ENCODE measurements around the gene ARHGAP12.

ARHGAP12 gene

DNA sequence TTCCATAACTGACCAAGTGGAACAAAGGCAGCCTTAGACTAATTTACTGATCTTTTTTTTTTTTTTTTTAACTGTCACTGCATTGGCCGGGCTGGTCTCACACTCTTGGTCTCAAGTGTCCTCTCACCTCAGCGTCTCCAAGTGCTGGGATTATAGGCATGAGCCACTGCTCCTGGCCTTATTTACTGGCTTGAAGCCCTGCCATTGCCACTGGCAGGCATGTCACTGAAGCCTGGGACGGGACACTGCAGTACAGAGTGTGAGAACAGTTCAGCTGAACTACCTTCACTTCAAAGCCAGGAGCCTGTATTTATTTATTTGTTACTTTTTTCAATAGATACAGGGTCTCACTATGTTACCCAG, 15.4 kb upstream of the ARHGAP12 start:
- ChIA-PET POLR2A (no interaction called here), CTCF (no interaction called here)
- Histone ChIP-seq H3K27ac (ENCODE audit: extremely low read depth, low read depth, low read length) (no peak overlapping the region), H3K36me3 (ENCODE audit: control insufficient read depth in 2 of 2, insufficient read depth in 1 of 2, low read length in 2 of 2) (no peaks in the 10 kb centered on the region), H3K4me1 (ENCODE audit: control insufficient read depth, insufficient read depth, low read length) (peaks cover 6% of the 10 kb centered on the region; the same call in 1 of the 2 replicates), H3K4me3 (ENCODE audit: low read depth, low read length) (no peak overlapping the region), H3K9me3 (ENCODE audit: control insufficient read depth, insufficient read depth, low read depth, low read length) (no peaks in the 10 kb centered on the region)
- TF ChIP-seq ZNF585B (tag by site-specific recombination; IDR thresholded peaks at IDR 0.05) (no peak), ZNF785 (tag by site-specific recombination; IDR thresholded peaks at IDR 0.05) (no peak), ZNF311 (tag by site-specific recombination; IDR thresholded peaks at IDR 0.05; ENCODE audit: borderline replicate concordance) (no peak), HOXC10 (CRISPR knock-in tag; IDR thresholded peaks at IDR 0.05) (no peak), ZNF571 (tag by site-specific recombination; IDR thresholded peaks at IDR 0.05) (no peak), IKZF3 (tag by site-specific recombination; IDR thresholded peaks at IDR 0.05) (no peak)
- TF ChIP-seq, protein P1, sequence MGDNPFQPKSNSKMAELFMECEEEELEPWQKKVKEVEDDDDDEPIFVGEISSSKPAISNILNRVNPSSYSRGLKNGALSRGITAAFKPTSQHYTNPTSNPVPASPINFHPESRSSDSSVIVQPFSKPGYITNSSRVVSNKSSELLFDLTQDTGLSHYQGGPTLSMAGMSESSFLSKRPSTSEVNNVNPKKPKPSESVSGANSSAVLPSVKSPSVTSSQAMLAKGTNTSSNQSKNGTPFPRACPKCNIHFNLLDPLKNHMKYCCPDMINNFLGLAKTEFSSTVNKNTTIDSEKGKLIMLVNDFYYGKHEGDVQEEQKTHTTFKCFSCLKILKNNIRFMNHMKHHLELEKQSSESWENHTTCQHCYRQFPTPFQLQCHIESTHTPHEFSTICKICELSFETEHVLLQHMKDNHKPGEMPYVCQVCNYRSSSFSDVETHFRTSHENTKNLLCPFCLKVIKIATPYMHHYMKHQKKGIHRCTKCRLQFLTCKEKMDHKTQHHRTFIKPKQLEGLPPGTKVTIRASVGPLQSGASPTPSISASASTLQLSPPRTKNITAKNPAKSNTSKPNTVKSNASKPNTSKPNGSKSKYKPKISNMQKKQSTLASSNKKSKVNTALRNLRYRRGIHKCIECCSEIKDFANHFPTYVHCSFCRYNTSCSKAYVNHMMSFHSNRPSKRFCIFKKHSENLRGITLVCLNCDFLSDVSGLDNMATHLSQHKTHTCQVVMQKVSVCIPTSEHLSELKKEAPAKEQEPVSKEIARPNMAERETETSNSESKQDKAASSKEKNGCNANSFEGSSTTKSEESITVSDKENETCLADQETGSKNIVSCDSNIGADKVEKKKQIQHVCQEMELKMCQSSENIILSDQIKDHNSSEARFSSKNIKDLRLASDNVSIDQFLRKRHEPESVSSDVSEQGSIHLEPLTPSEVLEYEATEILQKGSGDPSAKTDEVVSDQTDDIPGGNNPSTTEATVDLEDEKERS (tag by site-specific recombination; IDR thresholded peaks at IDR 0.05): no peak

DNA sequence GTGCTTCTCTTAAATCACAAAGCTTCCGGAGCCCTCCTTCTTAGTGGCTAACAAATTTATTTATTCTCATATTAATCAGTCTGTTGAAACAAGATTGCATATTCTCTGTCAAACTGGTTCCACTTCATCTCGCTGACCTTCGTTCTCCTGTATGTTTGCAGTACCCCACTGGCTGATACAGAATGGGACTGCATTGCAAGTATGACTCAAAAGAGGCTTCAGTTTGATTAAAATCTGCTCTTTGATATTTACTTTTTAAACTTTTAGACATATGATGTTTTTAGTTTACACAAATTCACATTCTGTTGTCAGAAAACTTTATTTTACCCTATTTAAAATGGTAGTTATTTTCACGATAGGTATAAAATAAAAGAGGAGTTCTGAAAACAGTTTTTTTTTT, 14.3 kb upstream of the ARHGAP12 start:
- TF ChIP-seq ZFHX2 (tag by site-specific recombination; conservative IDR thresholded peaks at IDR 0.05): no peak
- no peak for TF ChIP-seq ZNF555 (tag by site-specific recombination; conservative IDR thresholded peaks at IDR 0.05)
- no peak for TF ChIP-seq ZNF302 (tag by site-specific recombination; IDR thresholded peaks at IDR 0.05; ENCODE audit: low read depth)
- TF ChIP-seq ZNF121 (tag by site-specific recombination; IDR thresholded peaks at IDR 0.05): no peak
- no peak for TF ChIP-seq SP2 (tag by site-specific recombination; IDR thresholded peaks at IDR 0.05)
- TF ChIP-seq, protein P2, sequence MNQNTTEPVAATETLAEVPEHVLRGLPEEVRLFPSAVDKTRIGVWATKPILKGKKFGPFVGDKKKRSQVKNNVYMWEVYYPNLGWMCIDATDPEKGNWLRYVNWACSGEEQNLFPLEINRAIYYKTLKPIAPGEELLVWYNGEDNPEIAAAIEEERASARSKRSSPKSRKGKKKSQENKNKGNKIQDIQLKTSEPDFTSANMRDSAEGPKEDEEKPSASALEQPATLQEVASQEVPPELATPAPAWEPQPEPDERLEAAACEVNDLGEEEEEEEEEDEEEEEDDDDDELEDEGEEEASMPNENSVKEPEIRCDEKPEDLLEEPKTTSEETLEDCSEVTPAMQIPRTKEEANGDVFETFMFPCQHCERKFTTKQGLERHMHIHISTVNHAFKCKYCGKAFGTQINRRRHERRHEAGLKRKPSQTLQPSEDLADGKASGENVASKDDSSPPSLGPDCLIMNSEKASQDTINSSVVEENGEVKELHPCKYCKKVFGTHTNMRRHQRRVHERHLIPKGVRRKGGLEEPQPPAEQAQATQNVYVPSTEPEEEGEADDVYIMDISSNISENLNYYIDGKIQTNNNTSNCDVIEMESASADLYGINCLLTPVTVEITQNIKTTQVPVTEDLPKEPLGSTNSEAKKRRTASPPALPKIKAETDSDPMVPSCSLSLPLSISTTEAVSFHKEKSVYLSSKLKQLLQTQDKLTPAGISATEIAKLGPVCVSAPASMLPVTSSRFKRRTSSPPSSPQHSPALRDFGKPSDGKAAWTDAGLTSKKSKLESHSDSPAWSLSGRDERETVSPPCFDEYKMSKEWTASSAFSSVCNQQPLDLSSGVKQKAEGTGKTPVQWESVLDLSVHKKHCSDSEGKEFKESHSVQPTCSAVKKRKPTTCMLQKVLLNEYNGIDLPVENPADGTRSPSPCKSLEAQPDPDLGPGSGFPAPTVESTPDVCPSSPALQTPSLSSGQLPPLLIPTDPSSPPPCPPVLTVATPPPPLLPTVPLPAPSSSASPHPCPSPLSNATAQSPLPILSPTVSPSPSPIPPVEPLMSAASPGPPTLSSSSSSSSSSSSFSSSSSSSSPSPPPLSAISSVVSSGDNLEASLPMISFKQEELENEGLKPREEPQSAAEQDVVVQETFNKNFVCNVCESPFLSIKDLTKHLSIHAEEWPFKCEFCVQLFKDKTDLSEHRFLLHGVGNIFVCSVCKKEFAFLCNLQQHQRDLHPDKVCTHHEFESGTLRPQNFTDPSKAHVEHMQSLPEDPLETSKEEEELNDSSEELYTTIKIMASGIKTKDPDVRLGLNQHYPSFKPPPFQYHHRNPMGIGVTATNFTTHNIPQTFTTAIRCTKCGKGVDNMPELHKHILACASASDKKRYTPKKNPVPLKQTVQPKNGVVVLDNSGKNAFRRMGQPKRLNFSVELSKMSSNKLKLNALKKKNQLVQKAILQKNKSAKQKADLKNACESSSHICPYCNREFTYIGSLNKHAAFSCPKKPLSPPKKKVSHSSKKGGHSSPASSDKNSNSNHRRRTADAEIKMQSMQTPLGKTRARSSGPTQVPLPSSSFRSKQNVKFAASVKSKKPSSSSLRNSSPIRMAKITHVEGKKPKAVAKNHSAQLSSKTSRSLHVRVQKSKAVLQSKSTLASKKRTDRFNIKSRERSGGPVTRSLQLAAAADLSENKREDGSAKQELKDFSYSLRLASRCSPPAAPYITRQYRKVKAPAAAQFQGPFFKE (tag by site-specific recombination; IDR thresholded peaks at IDR 0.05; ENCODE audit: borderline replicate concordance): no peak
- no peak for TF ChIP-seq ZNF677 (tag by site-specific recombination; IDR thresholded peaks at IDR 0.05)
- no peak for TF ChIP-seq ZNF2 (tag by site-specific recombination; IDR thresholded peaks at IDR 0.05)
- no peak for TF ChIP-seq ZNF311 (tag by site-specific recombination; IDR thresholded peaks at IDR 0.05; ENCODE audit: borderline replicate concordance)
- TF ChIP-seq PRDM1 (tag by site-specific recombination; IDR thresholded peaks at IDR 0.05): no peak
- no peak for TF ChIP-seq ZNF837 (tag by site-specific recombination; IDR thresholded peaks at IDR 0.05)
- no peak for TF ChIP-seq ZNF416 (tag by site-specific recombination; IDR thresholded peaks at IDR 0.05)
- no peak for TF ChIP-seq ZFP37 (tag by site-specific recombination; IDR thresholded peaks at IDR 0.05)
- TF ChIP-seq GFI1B (tag by site-specific recombination; IDR thresholded peaks at IDR 0.05): no peak
- TF ChIP-seq ZNF571 (tag by site-specific recombination; IDR thresholded peaks at IDR 0.05): no peak
- POLR2A ChIA-PET: interaction anchor here (1.6 kb wide), 1 partner anchor 14 kb away, joined by 3 read pairs; the partner anchor contains the start of gene ARHGAP12
- no peaks in the 10 kb centered on the region for H3K9me3 ChIP-seq (ENCODE audit: control insufficient read depth, insufficient read depth, low read depth, low read length)
- H3K4me3 ChIP-seq (ENCODE audit: low read depth, low read length): no peak overlapping the region
- no peaks in the 10 kb centered on the region for H3K36me3 ChIP-seq (ENCODE audit: control insufficient read depth in 2 of 2, insufficient read depth in 1 of 2, low read length in 2 of 2)
- CTCF ChIA-PET: interaction anchor here (1.0 kb wide), 1 partner anchor 15 kb away, joined by 3 read pairs; no protein-coding TSS in a partner anchor
- H3K27ac ChIP-seq (ENCODE audit: extremely low read depth, low read depth, low read length): no peak overlapping the region
- H3K4me1 ChIP-seq (ENCODE audit: control insufficient read depth, insufficient read depth, low read length): peaks cover 6% of the 10 kb centered on the region; the same call in 1 of the 2 replicates
